Measurements from ENCODE around the gene SLC12A8.

The SLC12A8 gene

GRCh38 chr3:125168711-125169393, 43.7 kb downstream of the SLC12A8 start:
- no peak for DNase-seq (ENCODE audit: extremely low read depth, low read depth)
- no peak for TF ChIP-seq CTCF (IDR thresholded peaks at IDR 0.05; ENCODE audit: low read depth, low read length, missing control alignments)
- H3K4me3 ChIP-seq (replicated peaks; ENCODE audit: low read depth, low read length) = no peak overlapping the region

DNA sequence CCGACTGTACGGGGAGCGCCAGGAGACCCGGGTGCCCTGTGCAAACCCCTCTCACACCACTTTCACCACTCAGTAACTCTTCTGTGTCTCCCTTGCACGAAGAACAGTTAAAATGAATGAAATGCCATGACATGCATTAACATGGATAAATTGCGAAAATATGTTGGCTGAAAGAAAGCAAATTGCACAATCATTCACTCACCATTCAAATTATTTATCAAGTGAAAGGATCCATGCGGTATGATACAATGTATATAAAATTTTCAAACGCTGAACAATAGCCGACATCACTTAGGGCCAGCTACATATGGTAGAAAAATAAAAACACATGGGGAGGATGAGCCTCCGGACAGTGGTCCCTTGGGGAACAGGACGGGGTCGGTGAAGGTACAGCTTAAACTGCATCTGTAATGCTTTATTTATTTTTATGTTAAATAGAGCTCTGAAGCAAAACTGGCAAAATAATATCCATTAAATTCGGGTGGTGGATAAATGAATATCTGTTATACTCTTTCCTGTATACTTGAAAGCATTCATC, 45.9 kb downstream of the SLC12A8 start:
- H3K4me3 ChIP-seq (replicated peaks; ENCODE audit: low read depth, low read length) = no peak overlapping the region
- TF ChIP-seq CTCF (IDR thresholded peaks at IDR 0.05; ENCODE audit: low read depth, low read length, missing control alignments) = no peak
- no peak for DNase-seq (ENCODE audit: extremely low read depth, low read depth)

DNA sequence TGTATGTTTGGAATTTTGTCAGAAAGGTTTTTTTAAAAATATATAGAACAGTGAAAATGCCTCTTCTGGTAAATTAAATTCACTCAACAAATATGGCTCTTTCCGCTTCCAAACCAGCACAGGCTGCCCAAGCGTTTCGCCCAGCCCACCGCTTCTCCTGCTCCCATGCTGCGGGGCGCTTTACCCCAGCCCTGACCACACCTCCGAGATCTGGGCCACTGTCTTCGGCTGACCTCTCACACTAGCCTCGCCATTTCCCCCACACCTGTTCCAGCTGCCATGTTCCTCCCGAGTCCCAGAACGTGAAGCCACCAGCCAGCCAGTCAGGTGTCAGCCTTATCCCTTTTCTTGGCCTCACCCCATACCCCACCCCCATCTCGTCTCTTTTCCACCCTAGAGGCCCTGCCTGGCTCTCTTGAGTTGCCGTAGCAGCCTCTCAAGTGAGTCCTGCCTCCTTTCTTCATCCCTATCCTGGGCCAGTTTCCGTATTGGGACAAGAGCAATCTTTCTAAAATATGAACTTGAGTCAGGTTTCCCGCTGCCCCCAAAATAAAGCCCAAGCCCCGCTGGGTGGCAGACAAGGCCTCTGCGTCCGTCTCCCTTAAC, 46.5 kb downstream of the SLC12A8 start:
- no peak overlapping the region for H3K4me3 ChIP-seq (replicated peaks; ENCODE audit: low read depth, low read length)
- DNase-seq (ENCODE audit: extremely low read depth, low read depth) = no peak
- no peak for TF ChIP-seq CTCF (IDR thresholded peaks at IDR 0.05; ENCODE audit: low read depth, low read length, missing control alignments)

- no peak overlapping the region for H3K4me3 ChIP-seq (replicated peaks; ENCODE audit: low read depth, low read length)
- no peak for DNase-seq (ENCODE audit: extremely low read depth, low read depth)
- peak; percentile 57 for TF ChIP-seq CTCF (IDR thresholded peaks at IDR 0.05; ENCODE audit: low read depth, low read length, missing control alignments)
These were observed 47.2 kb downstream of the SLC12A8 start for GRCh38 chr3:125165189-125165947.

GRCh38 chr3:125163739-125164601, 48.6 kb downstream of the SLC12A8 start:
- peak; percentile 22 for TF ChIP-seq CTCF (IDR thresholded peaks at IDR 0.05; ENCODE audit: low read depth, low read length, missing control alignments)
- no peak overlapping the region for H3K4me3 ChIP-seq (replicated peaks; ENCODE audit: low read depth, low read length)
- DNase-seq (ENCODE audit: extremely low read depth, low read depth) = no peak

DNA sequence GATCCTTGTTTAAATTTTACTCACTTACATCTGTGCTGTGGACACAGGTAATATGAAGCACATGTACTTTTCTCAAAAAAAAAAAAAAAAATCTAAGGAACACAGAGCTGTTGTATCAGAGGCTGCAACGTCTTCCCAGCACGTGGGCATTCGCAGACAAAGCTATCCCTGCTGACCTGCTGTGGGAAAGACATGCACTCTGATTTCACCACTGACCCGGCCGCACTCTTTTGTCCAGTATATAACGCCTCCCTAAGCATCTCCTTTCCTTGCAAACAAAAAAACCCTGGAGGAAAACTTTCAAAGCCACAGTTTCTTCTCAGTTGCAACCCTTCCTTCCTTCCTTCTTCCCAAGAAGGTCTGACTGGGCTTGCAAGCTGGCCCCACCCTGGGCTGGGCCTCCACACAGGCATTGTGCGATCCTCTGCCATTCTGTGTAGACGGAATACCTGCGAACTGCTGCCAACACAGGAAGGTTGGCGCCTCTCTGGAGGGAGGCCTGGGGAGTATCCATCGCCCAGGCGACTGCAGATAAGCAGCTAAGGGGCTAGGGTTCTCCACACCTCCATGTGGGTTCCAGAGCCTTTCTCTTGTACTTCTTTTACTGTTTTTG, 50.8 kb downstream of the SLC12A8 start:
- TF ChIP-seq CTCF (IDR thresholded peaks at IDR 0.05; ENCODE audit: low read depth, low read length, missing control alignments) = no peak
- DNase-seq (ENCODE audit: extremely low read depth, low read depth) = no peak
- H3K4me3 ChIP-seq (replicated peaks; ENCODE audit: low read depth, low read length) = no peak overlapping the region
